Neural progenitor cell (in vitro differentiated cells): ENCODE data around the gene MAP2K1. TPM values are rescaled to one million over a fixed set of nuclear protein-coding genes. Genes with fewer than 3 reads are reported as not detected.

Experiments
- DNase-seq: peaks from one replicate; pipeline ENCODE4 v3.0.0-alpha.2; 2016; ENCODE audit warnings: low spot score
- H2AFZ ChIP-seq: fragments of 200-600 bp; sonication (generic); replicated peaks from 2 replicates; pipeline ENCODE4 v1.6.1; 2016; ENCODE audit warnings: antibody characterized with exemption
- H3F3A ChIP-seq: fragments of 200-600 bp; sonication (generic); 2 replicates; pipeline ENCODE4 v1.6.1; 2016; ENCODE audit warnings: antibody characterized with exemption, low read depth
- H3K27ac ChIP-seq: fragments of 200-600 bp; sonication (generic); 2 replicates; pipeline ENCODE4 v1.5.1; 2016; ENCODE audit warnings: mild to moderate bottlenecking
- H3K27me3 ChIP-seq: fragments of 200-600 bp; sonication (generic); 2 replicates; pipeline ENCODE4 v1.6.1; 2016; ENCODE audit warnings: mild to moderate bottlenecking, moderate library complexity
- H3K36me3 ChIP-seq: fragments of 200-600 bp; sonication (generic); 2 replicates; pipeline ENCODE4 v1.5.1; 2016
- H3K4me1 ChIP-seq: fragments of 200-600 bp; sonication (generic); 2 replicates; pipeline ENCODE4 v1.6.1; 2016; ENCODE audit warnings: mixed run types
- H3K4me2 ChIP-seq: fragments of 200-600 bp; sonication (generic); 2 replicates; pipeline ENCODE4 v1.6.1; 2016
- H3K4me3 ChIP-seq: fragments of 200-600 bp; sonication (generic); 2 replicates; pipeline ENCODE4 v1.5.1; 2016
- H3K79me2 ChIP-seq: fragments of 200-600 bp; sonication (generic); 2 replicates; pipeline ENCODE4 v1.6.1; 2016; ENCODE audit warnings: low read depth
- H3K9ac ChIP-seq: fragments of 200-600 bp; sonication (generic); 2 replicates; pipeline ENCODE4 v1.6.1; 2016
- H3K9me3 ChIP-seq: fragments of 200-600 bp; sonication (generic); 2 replicates; pipeline ENCODE4 v1.5.1; 2016; ENCODE audit warnings: low read depth
- H4K20me1 ChIP-seq: fragments of 200-600 bp; sonication (generic); 2 replicates; pipeline ENCODE4 v1.6.1; 2016; ENCODE audit warnings: low read depth
- H3K27ac Mint-ChIP-seq: 3 replicates; pipeline ENCODE4 v1.8.0; 2021; ENCODE audit warnings: mixed read lengths
- H3K27me3 Mint-ChIP-seq: 2 replicates; pipeline ENCODE4 v1.8.0; 2022; ENCODE audit warnings: low read depth, mild to moderate bottlenecking, inconsistent platforms, moderate library complexity, mixed read lengths; ENCODE audit not compliant: insufficient read depth
- H3K36me3 Mint-ChIP-seq: 3 replicates; pipeline ENCODE4 v1.8.0; 2021; ENCODE audit warnings: mixed read lengths
- H3K4me1 Mint-ChIP-seq: 3 replicates; pipeline ENCODE4 v1.8.0; 2021; ENCODE audit warnings: mixed read lengths
- H3K4me3 Mint-ChIP-seq: 3 replicates; pipeline ENCODE4 v1.8.0; 2021; ENCODE audit warnings: mild to moderate bottlenecking, moderate library complexity, mixed read lengths
- H3K9me3 Mint-ChIP-seq: 3 replicates; pipeline ENCODE4 v1.8.0; 2020; ENCODE audit warnings: mixed read lengths
- CTCF ChIP-seq: fragments of 200-600 bp; sonication (generic); IDR thresholded peaks from 2 replicates; pipeline ENCODE4 v1.5.1; 2017; ENCODE audit warnings: antibody characterized with exemption, mild to moderate bottlenecking
- EZH2 ChIP-seq: fragments of 200-600 bp; sonication (generic); IDR thresholded peaks from 2 replicates; pipeline ENCODE4 v1.6.1; 2017; ENCODE audit warnings: antibody characterized with exemption, mild to moderate bottlenecking, moderate library complexity
- EZH2phosphoT487 ChIP-seq: fragments of 200-600 bp; sonication (generic); IDR thresholded peaks from 2 replicates; pipeline ENCODE4 v1.6.1; 2017; ENCODE audit warnings: antibody characterized with exemption
- total RNA-seq: library from RNA; depleted of rRNA; stranded (reverse); fragments of >200 nt; gene quantifications from 2 replicates; pipeline ENCODE4 v1.2.3, GENCODE V29; 2015; ENCODE audit warnings: low replicate concordance

Gene MAP2K1
- total RNA-seq, 1 donor from 2014 or later, result 55.2 TPM

DNA sequence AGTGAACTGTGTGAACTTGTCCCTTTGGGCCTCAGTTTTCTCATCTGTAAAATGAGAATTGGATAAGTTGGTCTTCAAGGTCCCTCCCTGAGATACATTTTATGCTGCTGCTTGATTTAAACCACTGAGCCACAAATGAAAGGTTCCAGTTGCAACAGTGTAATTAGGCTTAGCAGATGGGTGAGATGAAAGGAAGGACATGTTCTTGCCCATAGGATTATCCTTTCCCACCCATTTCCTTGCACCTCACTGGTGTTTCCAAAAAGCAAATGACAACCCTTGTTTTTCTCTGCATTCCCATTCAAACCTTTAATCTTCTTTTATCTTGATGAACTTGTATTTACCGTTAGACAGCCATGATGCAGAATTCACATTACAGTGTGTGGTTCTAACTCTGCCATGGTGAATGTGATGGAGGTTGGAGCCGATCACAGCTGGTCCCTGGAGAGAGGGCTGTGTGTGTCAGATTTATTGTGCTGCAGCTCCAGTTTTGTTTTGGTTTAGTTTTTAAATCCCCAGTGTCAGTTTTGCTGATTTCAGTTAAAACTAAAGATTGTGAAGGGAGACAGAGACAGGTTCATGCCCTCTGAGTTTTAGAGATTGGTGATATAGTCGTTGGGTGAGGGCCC is 44.0 kb downstream of the MAP2K1 start:
- Mint-ChIP-seq H3K27me3 (no peaks in the 10 kb centered on the region), H3K9me3 (no peaks in the 10 kb centered on the region), H3K4me1 (peaks cover 9% of the 10 kb centered on the region), H3K27ac (no peak overlapping the region), H3K4me3 (no peak overlapping the region), H3K36me3 (peaks cover 12% of the 10 kb centered on the region)
- Histone ChIP-seq H3K79me2 (peaks cover 78% of the 10 kb centered on the region), H3K4me2 (no peak overlapping the region), H2AFZ (no peak overlapping the region), H3K36me3 (no peaks in the 10 kb centered on the region), H3K9me3 (no peaks in the 10 kb centered on the region), H3K27me3 (no peaks in the 10 kb centered on the region), H3F3A (no peaks in the 10 kb centered on the region), H3K4me1 (peaks cover 5% of the 10 kb centered on the region), H3K4me3 (no peak overlapping the region), H4K20me1 (peaks cover 49% of the 10 kb centered on the region), H3K9ac (no peak overlapping the region), H3K27ac (no peak overlapping the region)
- DNase-seq, result no peak
- TF ChIP-seq EZH2 (no peak), CTCF (no peak), EZH2phosphoT487 (no peak)

DNA sequence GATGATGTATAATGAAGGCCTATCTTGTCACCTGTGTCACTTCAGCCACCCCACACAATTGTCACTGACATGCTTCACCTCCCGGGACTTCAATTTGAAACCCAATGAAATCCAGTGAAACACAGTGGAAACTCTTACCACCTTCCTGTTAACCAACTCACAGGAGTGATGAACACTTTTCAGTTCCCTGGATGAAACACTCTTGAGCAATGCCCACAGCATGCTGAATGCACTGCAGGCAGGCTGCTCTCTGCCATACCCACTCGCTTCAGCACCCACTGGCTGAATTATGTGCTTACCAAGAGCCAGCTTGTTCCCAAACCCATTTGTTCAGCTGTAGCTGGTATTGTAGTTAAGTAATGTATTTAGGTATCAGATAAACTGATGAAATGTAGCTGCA is 47.0 kb downstream of the MAP2K1 start:
- H2AFZ ChIP-seq, result no peak overlapping the region
- DNase-seq, result no peak
- no peaks in the 10 kb centered on the region for H3K27me3 ChIP-seq
- H3K36me3 ChIP-seq, result no peaks in the 10 kb centered on the region
- no peak overlapping the region for H3K4me2 ChIP-seq
- Mint-ChIP-seq H3K4me3 (no peak overlapping the region), H3K27ac (no peak overlapping the region), H3K9me3 (no peaks in the 10 kb centered on the region), H3K27me3 (peaks cover 2% of the 10 kb centered on the region), H3K4me1 (peaks cover 23% of the 10 kb centered on the region), H3K36me3 (peaks cover 31% of the 10 kb centered on the region)
- peaks cover 62% of the 10 kb centered on the region for H4K20me1 ChIP-seq
- TF ChIP-seq CTCF (no peak), EZH2phosphoT487 (no peak), EZH2 (no peak)
- H3F3A ChIP-seq, result no peaks in the 10 kb centered on the region
- H3K4me3 ChIP-seq, result no peak overlapping the region
- H3K27ac ChIP-seq, result no peak overlapping the region
- H3K9ac ChIP-seq, result no peak overlapping the region
- peaks cover 56% of the 10 kb centered on the region for H3K79me2 ChIP-seq
- H3K4me1 ChIP-seq, result peaks cover 17% of the 10 kb centered on the region
- no peaks in the 10 kb centered on the region for H3K9me3 ChIP-seq

DNA sequence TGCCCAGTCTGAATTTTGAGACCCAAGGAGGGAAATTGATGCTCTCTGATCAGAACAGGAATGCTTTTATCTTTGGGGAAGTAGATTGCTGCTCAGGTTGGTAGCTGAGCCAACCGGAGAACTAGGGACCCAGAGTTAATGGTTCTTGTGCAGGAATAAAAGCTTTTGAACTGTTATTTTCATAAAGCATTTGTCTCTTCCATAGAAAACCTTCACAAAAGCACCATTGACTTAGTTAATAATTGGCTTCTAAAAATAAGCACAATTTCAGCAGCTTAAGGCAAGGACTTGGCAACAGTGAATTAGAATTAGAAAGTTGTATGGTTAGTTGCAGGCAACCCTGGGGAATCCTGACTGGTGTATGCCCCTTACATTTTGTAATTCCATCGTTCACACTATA is 53.8 kb downstream of the MAP2K1 start:
- TF ChIP-seq EZH2phosphoT487, result no peak
- no peak for TF ChIP-seq CTCF
- TF ChIP-seq EZH2, result no peak
- Mint-ChIP-seq H3K36me3 (peaks cover 38% of the 10 kb centered on the region), H3K4me3 (no peak overlapping the region), H3K9me3 (no peaks in the 10 kb centered on the region), H3K27me3 (peaks cover 2% of the 10 kb centered on the region), H3K27ac (no peak overlapping the region), H3K4me1 (peaks cover 14% of the 10 kb centered on the region)
- H3K4me1 ChIP-seq, result peaks cover 12% of the 10 kb centered on the region
- H3K27ac ChIP-seq, result no peak overlapping the region
- no peaks in the 10 kb centered on the region for H3K9me3 ChIP-seq
- no peaks in the 10 kb centered on the region for H3F3A ChIP-seq
- H4K20me1 ChIP-seq, result peaks cover 13% of the 10 kb centered on the region
- H3K4me3 ChIP-seq, result no peak overlapping the region
- no peaks in the 10 kb centered on the region for H3K36me3 ChIP-seq
- H2AFZ ChIP-seq, result no peak overlapping the region
- H3K27me3 ChIP-seq, result no peaks in the 10 kb centered on the region
- DNase-seq, result no peak
- no peak overlapping the region for H3K4me2 ChIP-seq
- H3K9ac ChIP-seq, result no peak overlapping the region
- no peaks in the 10 kb centered on the region for H3K79me2 ChIP-seq
